Measurements from ENCODE around the gene SLC35E3.

DNA sequence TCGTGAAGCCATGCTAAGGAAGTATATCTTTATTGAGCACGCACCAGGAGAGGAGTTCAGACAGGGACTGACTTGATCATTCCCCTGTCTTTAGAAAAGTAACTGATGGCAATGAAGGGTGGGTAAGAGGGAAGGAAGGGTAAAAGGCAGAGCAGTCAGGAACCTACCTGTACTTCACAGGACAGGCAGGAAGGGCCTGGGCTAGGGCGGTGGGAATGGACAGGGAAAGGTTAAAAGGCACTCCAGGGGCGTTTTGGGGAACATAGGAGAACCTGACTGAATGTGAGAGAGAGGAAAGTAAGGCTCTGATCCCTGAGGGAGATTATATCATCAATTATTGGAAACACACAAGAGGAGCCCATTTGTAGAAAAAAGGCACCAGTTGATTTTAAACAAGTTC, 3.9 kb downstream of the SLC35E3 start:
- TF ChIP-seq, protein P1, sequence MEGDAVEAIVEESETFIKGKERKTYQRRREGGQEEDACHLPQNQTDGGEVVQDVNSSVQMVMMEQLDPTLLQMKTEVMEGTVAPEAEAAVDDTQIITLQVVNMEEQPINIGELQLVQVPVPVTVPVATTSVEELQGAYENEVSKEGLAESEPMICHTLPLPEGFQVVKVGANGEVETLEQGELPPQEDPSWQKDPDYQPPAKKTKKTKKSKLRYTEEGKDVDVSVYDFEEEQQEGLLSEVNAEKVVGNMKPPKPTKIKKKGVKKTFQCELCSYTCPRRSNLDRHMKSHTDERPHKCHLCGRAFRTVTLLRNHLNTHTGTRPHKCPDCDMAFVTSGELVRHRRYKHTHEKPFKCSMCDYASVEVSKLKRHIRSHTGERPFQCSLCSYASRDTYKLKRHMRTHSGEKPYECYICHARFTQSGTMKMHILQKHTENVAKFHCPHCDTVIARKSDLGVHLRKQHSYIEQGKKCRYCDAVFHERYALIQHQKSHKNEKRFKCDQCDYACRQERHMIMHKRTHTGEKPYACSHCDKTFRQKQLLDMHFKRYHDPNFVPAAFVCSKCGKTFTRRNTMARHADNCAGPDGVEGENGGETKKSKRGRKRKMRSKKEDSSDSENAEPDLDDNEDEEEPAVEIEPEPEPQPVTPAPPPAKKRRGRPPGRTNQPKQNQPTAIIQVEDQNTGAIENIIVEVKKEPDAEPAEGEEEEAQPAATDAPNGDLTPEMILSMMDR (conservative IDR thresholded peaks at IDR 0.05; ENCODE audit: low read length), result no peak
- TF ChIP-seq EZH2phosphoT487 (IDR thresholded peaks at IDR 0.05; ENCODE audit: borderline replicate concordance, low read depth, low read length), result no peak
